Choroid plexus epithelial cell (primary cell): ENCODE results near the gene PLK5.

Source experiments
- DNase-seq: peaks from one replicate; pipeline ENCODE4 v3.0.0-alpha.2; 2010; ENCODE audit warnings: low read depth
- H3K4me3 ChIP-seq: 2 replicates; pipeline ENCODE4 v1.5.1; 2011; ENCODE audit warnings: low read depth, mild to moderate bottlenecking, control low read depth, low read length, moderate library complexity
- CTCF ChIP-seq: conservative IDR thresholded peaks from 2 replicates; pipeline ENCODE4 v1.5.1; 2011; ENCODE audit warnings: low read depth, mild to moderate bottlenecking, control low read depth, inconsistent platforms, low read length, moderate library complexity

Gene PLK5

GRCh38 chr19:1507192-1507660 lies 16.7 kb upstream of the PLK5 start:
- TF ChIP-seq CTCF = no peak
- DNase-seq = no peak
- H3K4me3 ChIP-seq = no peak overlapping the region

- H3K4me3 ChIP-seq = peak overlapping the region; percentile 62
- peak; percentile 97 for DNase-seq
- no peak for TF ChIP-seq CTCF
These were observed 15.9 kb upstream of the PLK5 start for GRCh38 chr19:1507763-1508506.

- no peak for DNase-seq
- peak overlapping the region; percentile 38 for H3K4me3 ChIP-seq
- no peak for TF ChIP-seq CTCF
These were observed 15.4 kb upstream of the PLK5 start for GRCh38 chr19:1508507-1508856.

GRCh38 chr19:1509602-1510441 lies 14.1 kb upstream of the PLK5 start:
- TF ChIP-seq CTCF = no peak
- no peak overlapping the region for H3K4me3 ChIP-seq
- DNase-seq = no peak

GRCh38 chr19:1510442-1510806 lies 13.5 kb upstream of the PLK5 start:
- no peak for TF ChIP-seq CTCF
- no peak overlapping the region for H3K4me3 ChIP-seq
- DNase-seq = no peak

GRCh38 chr19:1510807-1511206 lies 13.1 kb upstream of the PLK5 start:
- H3K4me3 ChIP-seq = no peak overlapping the region
- no peak for DNase-seq
- no peak for TF ChIP-seq CTCF
